ENCODE measurements around the gene CACNA1E.

DNA sequence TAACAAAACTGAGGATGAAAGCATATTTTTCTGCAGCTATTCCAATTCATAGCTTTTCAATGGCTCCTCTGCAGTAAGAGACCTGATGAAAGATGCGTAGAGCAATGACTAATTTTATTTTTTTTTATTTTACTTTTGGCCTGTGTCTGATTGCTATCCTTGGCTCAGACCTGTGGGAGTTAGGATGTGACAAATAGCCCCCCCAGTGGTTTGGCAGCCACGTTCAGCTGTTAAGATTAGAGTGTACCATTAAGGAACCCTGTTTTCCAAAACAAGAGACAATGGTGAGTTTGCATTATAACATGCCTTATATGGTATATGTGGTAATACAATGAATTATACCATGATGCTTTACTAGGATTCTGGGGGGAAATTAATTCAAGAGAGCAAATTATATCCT lies 264.7 kb downstream of the CACNA1E start:
- TF ChIP-seq, protein P1, sequence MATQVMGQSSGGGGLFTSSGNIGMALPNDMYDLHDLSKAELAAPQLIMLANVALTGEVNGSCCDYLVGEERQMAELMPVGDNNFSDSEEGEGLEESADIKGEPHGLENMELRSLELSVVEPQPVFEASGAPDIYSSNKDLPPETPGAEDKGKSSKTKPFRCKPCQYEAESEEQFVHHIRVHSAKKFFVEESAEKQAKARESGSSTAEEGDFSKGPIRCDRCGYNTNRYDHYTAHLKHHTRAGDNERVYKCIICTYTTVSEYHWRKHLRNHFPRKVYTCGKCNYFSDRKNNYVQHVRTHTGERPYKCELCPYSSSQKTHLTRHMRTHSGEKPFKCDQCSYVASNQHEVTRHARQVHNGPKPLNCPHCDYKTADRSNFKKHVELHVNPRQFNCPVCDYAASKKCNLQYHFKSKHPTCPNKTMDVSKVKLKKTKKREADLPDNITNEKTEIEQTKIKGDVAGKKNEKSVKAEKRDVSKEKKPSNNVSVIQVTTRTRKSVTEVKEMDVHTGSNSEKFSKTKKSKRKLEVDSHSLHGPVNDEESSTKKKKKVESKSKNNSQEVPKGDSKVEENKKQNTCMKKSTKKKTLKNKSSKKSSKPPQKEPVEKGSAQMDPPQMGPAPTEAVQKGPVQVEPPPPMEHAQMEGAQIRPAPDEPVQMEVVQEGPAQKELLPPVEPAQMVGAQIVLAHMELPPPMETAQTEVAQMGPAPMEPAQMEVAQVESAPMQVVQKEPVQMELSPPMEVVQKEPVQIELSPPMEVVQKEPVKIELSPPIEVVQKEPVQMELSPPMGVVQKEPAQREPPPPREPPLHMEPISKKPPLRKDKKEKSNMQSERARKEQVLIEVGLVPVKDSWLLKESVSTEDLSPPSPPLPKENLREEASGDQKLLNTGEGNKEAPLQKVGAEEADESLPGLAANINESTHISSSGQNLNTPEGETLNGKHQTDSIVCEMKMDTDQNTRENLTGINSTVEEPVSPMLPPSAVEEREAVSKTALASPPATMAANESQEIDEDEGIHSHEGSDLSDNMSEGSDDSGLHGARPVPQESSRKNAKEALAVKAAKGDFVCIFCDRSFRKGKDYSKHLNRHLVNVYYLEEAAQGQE (IDR thresholded peaks at IDR 0.05; ENCODE audit: insufficient read depth in 1 of 2, low read depth in 2 of 2, low read length in 2 of 2), result no peak
- no peak for TF ChIP-seq POLR2AphosphoS5 (IDR thresholded peaks at IDR 0.05; ENCODE audit: low read depth, low read length)
- no peak for TF ChIP-seq SIN3A (IDR thresholded peaks at IDR 0.05; ENCODE audit: borderline replicate concordance, insufficient read depth, low read length)

All from PFSK-1 (cell line).